ENCODE measurements around the gene CYP46A1.

CYP46A1 gene

DNA sequence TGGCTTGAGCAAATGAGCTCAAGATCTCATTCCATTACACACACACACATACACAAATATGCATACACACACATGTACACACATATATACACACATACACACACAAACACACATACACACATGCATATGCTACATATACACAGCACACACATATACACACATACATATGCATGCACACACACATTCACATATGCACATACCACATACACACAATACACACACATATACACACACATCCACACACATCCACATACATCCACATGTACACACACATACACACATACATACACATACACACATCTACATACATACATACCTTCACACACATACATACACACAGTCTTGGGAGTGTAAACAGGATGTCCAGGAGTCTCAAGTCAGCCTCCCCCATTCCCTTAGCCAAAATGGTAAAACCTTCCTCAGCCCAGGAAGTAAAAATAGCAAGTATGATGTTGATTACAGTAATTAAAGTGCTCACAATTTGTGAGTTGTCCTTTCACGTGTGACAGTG, 26.4 kb upstream of the CYP46A1 start:
- H3K4me1 ChIP-seq (ENCODE audit: control insufficient read depth, insufficient read depth, low read length), result peaks cover 2% of the 10 kb centered on the region; the same call in 1 of the 2 replicates
- ChIA-PET POLR2A (no interaction called here), CTCF (interaction anchor here (1.1 kb wide), 1 partner anchor 29 kb away, joined by 4 read pairs; no protein-coding TSS in a partner anchor)
- H3K36me3 ChIP-seq (ENCODE audit: control insufficient read depth in 2 of 2, insufficient read depth in 1 of 2, low read length in 2 of 2), result no peaks in the 10 kb centered on the region
- H3K4me3 ChIP-seq (ENCODE audit: low read depth, low read length), result no peak overlapping the region
- H3K9me3 ChIP-seq (ENCODE audit: control insufficient read depth, insufficient read depth, low read depth, low read length), result no peaks in the 10 kb centered on the region
- no peak overlapping the region for H3K27ac ChIP-seq (ENCODE audit: extremely low read depth, low read depth, low read length)
- TF ChIP-seq KLF8 (tag by site-specific recombination; IDR thresholded peaks at IDR 0.05) (no peak), ZNF521 (tag by site-specific recombination; IDR thresholded peaks at IDR 0.05) (0 out of 2 replicates have a peak, but pooled peaks have one; percentile 50), ZBTB6 (tag by site-specific recombination; IDR thresholded peaks at IDR 0.05) (no peak), ZNF157 (tag by site-specific recombination; IDR thresholded peaks at IDR 0.05) (0 out of 2 replicates have a peak, but pooled peaks have one; percentile 32), ZSCAN4 (tag by site-specific recombination; IDR thresholded peaks at IDR 0.05) (peak; percentile 96), ZNF529 (tag by site-specific recombination; IDR thresholded peaks at IDR 0.05; ENCODE audit: insufficient replicate concordance) (no peak), ZNF623 (tag by site-specific recombination; IDR thresholded peaks at IDR 0.05) (no peak), MEIS1 (CRISPR knock-in tag; IDR thresholded peaks at IDR 0.05; ENCODE audit: borderline replicate concordance) (no peak), ZXDB (tag by site-specific recombination; IDR thresholded peaks at IDR 0.05) (no peak), ZNF341 (tag by site-specific recombination; IDR thresholded peaks at IDR 0.05; ENCODE audit: low read depth) (no peak), ZNF292 (tag by site-specific recombination; IDR thresholded peaks at IDR 0.05; ENCODE audit: borderline replicate concordance, low read depth) (no peak), HOXD13 (CRISPR knock-in tag; IDR thresholded peaks at IDR 0.05; ENCODE audit: borderline replicate concordance) (no peak), ZNF416 (tag by site-specific recombination; IDR thresholded peaks at IDR 0.05) (no peak), ZNF776 (tag by site-specific recombination; IDR thresholded peaks at IDR 0.05; ENCODE audit: borderline replicate concordance) (peak; percentile 10; the same call in 1 of the 2 replicates), ZNF704 (tag by site-specific recombination; IDR thresholded peaks at IDR 0.05) (no peak)
- TF ChIP-seq, protein P1, sequence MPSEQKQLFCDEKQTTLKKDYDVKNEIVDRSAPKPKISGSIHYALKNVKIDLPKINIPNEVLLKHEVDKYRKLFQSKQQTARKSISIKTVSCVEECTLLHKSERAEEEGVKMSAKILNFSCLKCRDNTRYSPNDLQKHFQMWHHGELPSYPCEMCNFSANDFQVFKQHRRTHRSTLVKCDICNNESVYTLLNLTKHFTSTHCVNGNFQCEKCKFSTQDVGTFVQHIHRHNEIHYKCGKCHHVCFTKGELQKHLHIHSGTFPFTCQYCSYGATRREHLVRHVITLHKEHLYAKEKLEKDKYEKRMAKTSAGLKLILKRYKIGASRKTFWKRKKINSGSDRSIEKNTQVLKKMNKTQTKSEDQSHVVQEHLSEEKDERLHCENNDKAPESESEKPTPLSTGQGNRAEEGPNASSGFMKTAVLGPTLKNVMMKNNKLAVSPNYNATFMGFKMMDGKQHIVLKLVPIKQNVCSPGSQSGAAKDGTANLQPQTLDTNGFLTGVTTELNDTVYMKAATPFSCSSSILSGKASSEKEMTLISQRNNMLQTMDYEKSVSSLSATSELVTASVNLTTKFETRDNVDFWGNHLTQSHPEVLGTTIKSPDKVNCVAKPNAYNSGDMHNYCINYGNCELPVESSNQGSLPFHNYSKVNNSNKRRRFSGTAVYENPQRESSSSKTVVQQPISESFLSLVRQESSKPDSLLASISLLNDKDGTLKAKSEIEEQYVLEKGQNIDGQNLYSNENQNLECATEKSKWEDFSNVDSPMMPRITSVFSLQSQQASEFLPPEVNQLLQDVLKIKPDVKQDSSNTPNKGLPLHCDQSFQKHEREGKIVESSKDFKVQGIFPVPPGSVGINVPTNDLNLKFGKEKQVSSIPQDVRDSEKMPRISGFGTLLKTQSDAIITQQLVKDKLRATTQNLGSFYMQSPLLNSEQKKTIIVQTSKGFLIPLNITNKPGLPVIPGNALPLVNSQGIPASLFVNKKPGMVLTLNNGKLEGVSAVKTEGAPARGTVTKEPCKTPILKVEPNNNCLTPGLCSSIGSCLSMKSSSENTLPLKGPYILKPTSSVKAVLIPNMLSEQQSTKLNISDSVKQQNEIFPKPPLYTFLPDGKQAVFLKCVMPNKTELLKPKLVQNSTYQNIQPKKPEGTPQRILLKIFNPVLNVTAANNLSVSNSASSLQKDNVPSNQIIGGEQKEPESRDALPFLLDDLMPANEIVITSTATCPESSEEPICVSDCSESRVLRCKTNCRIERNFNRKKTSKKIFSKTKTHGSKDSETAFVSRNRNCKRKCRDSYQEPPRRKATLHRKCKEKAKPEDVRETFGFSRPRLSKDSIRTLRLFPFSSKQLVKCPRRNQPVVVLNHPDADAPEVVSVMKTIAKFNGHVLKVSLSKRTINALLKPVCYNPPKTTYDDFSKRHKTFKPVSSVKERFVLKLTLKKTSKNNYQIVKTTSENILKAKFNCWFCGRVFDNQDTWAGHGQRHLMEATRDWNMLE (tag by site-specific recombination; conservative IDR thresholded peaks at IDR 0.05; ENCODE audit: low read depth), result no peak
- TF ChIP-seq, protein P2, sequence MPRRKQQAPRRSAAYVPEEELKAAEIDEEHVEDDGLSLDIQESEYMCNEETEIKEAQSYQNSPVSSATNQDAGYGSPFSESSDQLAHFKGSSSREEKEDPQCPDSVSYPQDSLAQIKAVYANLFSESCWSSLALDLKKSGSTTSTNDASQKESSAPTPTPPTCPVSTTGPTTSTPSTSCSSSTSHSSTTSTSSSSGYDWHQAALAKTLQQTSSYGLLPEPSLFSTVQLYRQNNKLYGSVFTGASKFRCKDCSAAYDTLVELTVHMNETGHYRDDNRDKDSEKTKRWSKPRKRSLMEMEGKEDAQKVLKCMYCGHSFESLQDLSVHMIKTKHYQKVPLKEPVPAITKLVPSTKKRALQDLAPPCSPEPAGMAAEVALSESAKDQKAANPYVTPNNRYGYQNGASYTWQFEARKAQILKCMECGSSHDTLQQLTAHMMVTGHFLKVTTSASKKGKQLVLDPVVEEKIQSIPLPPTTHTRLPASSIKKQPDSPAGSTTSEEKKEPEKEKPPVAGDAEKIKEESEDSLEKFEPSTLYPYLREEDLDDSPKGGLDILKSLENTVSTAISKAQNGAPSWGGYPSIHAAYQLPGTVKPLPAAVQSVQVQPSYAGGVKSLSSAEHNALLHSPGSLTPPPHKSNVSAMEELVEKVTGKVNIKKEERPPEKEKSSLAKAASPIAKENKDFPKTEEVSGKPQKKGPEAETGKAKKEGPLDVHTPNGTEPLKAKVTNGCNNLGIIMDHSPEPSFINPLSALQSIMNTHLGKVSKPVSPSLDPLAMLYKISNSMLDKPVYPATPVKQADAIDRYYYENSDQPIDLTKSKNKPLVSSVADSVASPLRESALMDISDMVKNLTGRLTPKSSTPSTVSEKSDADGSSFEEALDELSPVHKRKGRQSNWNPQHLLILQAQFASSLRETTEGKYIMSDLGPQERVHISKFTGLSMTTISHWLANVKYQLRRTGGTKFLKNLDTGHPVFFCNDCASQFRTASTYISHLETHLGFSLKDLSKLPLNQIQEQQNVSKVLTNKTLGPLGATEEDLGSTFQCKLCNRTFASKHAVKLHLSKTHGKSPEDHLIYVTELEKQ (tag by site-specific recombination; IDR thresholded peaks at IDR 0.05; ENCODE audit: borderline replicate concordance), result no peak
- TF ChIP-seq, protein P3, sequence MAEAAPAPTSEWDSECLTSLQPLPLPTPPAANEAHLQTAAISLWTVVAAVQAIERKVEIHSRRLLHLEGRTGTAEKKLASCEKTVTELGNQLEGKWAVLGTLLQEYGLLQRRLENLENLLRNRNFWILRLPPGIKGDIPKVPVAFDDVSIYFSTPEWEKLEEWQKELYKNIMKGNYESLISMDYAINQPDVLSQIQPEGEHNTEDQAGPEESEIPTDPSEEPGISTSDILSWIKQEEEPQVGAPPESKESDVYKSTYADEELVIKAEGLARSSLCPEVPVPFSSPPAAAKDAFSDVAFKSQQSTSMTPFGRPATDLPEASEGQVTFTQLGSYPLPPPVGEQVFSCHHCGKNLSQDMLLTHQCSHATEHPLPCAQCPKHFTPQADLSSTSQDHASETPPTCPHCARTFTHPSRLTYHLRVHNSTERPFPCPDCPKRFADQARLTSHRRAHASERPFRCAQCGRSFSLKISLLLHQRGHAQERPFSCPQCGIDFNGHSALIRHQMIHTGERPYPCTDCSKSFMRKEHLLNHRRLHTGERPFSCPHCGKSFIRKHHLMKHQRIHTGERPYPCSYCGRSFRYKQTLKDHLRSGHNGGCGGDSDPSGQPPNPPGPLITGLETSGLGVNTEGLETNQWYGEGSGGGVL (tag by site-specific recombination; IDR thresholded peaks at IDR 0.05), result no peak
- TF ChIP-seq, protein P4, sequence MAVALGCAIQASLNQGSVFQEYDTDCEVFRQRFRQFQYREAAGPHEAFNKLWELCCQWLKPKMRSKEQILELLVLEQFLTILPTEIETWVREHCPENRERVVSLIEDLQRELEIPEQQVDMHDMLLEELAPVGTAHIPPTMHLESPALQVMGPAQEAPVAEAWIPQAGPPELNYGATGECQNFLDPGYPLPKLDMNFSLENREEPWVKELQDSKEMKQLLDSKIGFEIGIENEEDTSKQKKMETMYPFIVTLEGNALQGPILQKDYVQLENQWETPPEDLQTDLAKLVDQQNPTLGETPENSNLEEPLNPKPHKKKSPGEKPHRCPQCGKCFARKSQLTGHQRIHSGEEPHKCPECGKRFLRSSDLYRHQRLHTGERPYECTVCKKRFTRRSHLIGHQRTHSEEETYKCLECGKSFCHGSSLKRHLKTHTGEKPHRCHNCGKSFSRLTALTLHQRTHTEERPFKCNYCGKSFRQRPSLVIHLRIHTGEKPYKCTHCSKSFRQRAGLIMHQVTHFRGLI (tag by site-specific recombination; IDR thresholded peaks at IDR 0.05), result no peak
